DMS 273 treated with DMSO at 0.1 percent for 48 hours (cell line): Measurements from ENCODE around the gene ALG14.
"Not testable (repeated sequence)": the region's sequence is repeated elsewhere in the genome, so short reads cannot be mapped to it uniquely, and the experiment has no call there.

ENCODE experiments used
- DNase-seq: peaks from one replicate; lab custom pipeline; 2025; lab: John Stamatoyannopoulos, UW

ALG14 gene

DNA sequence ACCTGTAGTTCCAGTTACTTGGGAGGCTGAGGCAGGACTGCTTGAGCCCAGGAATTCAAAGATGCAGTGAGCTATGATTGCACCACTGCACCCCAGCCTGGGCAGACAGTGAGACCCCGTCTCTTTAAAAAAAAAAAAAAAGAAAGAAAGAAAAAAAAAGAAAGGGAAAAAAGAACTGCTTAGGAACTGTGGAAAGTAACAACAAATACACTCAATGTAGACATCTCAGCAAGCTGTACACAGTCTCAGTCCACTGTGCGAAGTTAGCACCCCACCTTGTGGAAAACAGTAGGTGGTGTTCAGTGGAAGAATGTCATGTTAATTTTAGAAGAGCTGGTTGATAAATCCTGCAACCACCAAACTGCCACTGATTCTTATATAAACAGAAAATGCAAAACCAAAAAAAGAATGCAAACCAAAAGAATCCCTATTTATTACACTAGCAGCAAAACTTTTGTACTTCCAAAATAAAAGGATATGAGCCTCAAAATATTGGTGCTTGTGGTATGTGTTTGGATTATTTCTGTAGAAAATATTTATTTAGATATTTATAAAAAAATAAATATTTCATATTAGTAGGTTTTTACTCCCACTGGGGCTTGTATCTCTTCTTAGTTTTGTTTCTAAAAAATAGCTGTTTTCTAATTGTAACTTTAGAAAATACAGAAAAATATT is 31.1 kb downstream of the ALG14 start:
- no peak for DNase-seq

- no peak for DNase-seq
Measured at GRCh38 chr1:95040032-95040525, 32.7 kb downstream of the ALG14 start.

- DNase-seq: no peak
Measured at GRCh38 chr1:95039360-95040031, 33.3 kb downstream of the ALG14 start.

GRCh38 chr1:95035536-95035935 is 37.2 kb downstream of the ALG14 start:
- no peak for DNase-seq

DNA sequence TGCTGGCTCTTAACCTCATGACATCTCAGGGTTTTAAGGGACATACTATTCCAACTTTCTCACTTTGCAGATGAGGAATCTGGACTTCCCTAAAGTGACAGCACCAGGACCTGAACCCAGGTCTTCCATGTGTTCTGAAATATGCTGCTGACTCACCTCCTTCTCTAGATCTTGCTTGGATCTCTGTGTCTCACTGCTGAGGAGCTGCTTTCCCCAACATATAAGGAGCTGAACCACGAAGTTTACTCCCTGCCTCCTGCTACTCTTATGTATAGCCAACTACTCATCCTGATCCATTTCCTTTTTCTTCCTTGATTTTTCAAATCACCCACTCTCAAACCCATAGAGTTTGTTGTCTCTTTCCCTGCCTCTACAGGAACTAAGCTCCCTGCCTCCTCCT is 38.2 kb downstream of the ALG14 start:
- no peak for DNase-seq

GRCh38 chr1:95033843-95034242 is 38.9 kb downstream of the ALG14 start:
- DNase-seq: no peak

DNA sequence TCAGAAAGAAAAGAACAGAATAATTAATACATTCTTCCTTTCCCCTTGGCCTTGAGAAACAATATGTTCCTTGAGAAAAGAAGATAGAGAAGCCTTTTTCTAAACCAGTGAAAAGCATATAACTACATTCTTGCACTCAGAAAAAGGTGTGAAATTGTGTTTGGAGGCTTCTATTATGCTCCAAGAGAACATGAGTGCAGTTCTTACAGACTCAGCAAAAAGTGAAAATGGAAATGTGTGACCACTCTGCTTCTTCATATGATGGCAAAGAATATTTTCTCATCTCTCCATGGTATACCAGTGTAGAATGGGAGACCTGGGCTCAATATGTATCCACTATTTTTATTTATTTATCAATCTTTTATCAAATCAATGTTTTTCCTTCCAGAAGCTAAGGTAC is 43.2 kb downstream of the ALG14 start:
- no peak for DNase-seq

DNA sequence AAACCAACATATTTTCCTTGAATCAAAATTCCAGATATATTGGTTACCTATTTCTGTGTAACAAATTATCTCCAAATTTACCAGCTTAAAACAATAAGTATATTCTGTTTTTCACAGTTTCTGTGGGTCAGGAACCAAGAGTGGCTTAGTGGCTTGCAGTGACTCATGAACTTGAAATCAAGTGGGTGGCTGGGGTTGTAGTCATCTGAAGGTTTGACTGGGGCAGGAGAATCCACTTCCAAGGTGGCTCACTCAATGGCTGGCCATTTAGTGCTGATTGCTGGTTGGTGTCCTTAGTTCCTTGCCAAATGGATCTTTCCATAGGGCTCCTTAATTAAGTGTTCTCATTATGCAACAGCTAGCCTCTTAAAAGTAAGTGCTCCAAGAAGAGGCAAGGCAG is 43.8 kb downstream of the ALG14 start:
- DNase-seq: no peak

DNA sequence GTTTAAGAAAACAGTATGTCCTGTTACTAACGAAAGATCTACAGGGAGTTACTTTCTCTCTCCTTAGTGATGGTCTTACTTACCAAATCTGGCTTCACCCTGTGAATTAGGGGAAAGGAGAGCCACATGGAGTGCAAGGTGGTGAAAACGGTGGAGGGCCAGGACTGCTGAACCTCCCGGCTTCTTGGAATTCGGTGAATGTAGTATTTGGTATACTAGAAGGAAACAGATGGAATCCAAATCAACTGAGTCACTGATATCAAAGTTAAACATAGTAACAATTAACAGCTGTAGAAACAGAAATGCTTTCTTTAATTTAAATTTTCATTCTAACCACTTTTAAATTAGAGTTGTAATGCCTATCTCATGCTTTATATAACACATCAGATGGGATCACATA is 45.7 kb downstream of the ALG14 start:
- no peak for DNase-seq

GRCh38 chr1:95023399-95024043 is 49.2 kb downstream of the ALG14 start:
- DNase-seq: no peak

DNA sequence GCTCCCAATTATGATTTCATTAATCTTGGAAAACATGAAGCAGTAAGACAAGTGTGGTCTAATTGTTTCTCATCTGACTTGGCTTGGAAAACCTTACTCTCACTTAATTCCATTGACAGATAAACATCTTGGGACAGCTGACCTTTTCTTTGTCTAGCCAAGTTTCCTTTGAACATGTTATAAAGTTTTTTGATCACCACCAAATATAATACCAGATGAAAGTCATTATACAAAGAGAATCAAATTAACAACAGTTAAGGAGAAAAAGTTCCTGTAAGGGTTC is 50.2 kb downstream of the ALG14 start:
- DNase-seq: no peak

- no peak for DNase-seq
Measured at GRCh38 chr1:95021805-95022643, 50.7 kb downstream of the ALG14 start.

GRCh38 chr1:95021119-95021518 is 51.6 kb downstream of the ALG14 start:
- DNase-seq: no peak

GRCh38 chr1:95019466-95019865 is 53.3 kb downstream of the ALG14 start:
- DNase-seq: not testable (repeated sequence)

- DNase-seq: no peak
Measured at GRCh38 chr1:95018602-95019369, 54.0 kb downstream of the ALG14 start.

- DNase-seq: peak; percentile 72
Measured at GRCh38 chr1:95017775-95018174, 55.0 kb downstream of the ALG14 start.

GRCh38 chr1:95015076-95015475 is 57.7 kb downstream of the ALG14 start:
- DNase-seq: no peak

DNA sequence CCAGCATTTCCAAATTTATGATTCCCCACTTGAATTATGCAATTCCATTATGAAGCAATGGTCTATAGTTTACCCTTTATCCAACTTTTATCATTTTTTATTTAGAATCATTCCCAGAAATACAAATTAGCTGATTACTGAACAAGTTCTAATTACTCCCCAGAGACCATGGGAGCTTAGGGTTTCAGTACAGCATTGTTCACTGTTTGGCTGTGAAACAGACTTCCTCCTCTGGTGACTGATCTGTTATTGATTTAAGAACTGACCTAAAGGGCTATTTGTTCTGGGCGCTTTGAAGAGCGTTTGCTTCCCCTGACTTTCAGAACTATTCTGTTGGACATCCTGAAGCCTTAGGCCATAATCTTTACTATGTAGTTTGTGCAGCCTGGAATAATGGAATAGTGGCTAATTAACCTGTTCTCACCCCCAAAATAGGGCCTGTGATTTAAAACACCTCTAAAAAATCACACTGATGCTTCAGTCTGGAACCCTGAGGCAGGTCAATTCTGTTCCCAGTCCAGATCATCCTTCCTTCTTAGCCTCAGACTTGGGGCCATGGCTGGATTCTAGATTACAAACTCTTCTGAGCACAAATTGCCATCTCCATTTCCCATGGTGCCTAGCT is 58.7 kb downstream of the ALG14 start:
- DNase-seq: no peak

DNA sequence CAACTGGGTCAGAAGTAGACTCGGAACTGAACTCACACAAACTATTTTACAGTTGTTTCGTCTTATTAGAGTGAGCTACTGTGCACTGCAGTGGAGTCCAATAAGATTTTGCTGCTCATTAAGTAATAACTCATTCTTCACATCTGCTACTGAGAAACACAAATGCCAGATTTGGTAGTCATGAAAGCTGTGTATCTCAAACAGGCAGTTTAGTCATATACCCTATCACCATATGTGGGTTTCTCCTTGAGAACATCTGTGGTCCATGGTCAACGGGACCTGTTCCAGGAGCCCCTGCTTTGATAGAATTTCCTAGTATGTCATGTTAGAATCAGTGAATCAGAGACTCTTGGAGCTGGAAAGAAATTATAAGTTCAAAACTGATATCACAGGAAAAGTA is 60.4 kb downstream of the ALG14 start:
- DNase-seq: peak; percentile 90

- no peak for DNase-seq
Measured at GRCh38 chr1:95010158-95010557, 62.6 kb downstream of the ALG14 start.

- DNase-seq: no peak
Measured at GRCh38 chr1:95007687-95008086, 65.1 kb downstream of the ALG14 start.
